Fibroblast of pulmonary artery (primary cell): ENCODE results near the gene NLE1.
"Not testable (repeated sequence)": the region's sequence is repeated elsewhere in the genome, so short reads cannot be mapped to it uniquely, and the experiment has no call there.

Experiments used
- DNase-seq: peaks from one replicate; pipeline ENCODE4 v3.0.0-alpha.2; 2010; ENCODE audit warnings: low read depth
- H3K4me3 ChIP-seq: replicated peaks from 2 replicates; pipeline ENCODE4 v1.5.1; 2011; ENCODE audit warnings: low read depth, mild to moderate bottlenecking, control low read depth, low read length, moderate library complexity
- TF ChIP-seq, protein P1 (sequence below): IDR thresholded peaks from 2 replicates; pipeline ENCODE4 v1.5.1; 2011; ENCODE audit warnings: mild to moderate bottlenecking, control low read depth, low read length, inconsistent platforms; ENCODE audit errors: missing control alignments

Gene NLE1

DNA sequence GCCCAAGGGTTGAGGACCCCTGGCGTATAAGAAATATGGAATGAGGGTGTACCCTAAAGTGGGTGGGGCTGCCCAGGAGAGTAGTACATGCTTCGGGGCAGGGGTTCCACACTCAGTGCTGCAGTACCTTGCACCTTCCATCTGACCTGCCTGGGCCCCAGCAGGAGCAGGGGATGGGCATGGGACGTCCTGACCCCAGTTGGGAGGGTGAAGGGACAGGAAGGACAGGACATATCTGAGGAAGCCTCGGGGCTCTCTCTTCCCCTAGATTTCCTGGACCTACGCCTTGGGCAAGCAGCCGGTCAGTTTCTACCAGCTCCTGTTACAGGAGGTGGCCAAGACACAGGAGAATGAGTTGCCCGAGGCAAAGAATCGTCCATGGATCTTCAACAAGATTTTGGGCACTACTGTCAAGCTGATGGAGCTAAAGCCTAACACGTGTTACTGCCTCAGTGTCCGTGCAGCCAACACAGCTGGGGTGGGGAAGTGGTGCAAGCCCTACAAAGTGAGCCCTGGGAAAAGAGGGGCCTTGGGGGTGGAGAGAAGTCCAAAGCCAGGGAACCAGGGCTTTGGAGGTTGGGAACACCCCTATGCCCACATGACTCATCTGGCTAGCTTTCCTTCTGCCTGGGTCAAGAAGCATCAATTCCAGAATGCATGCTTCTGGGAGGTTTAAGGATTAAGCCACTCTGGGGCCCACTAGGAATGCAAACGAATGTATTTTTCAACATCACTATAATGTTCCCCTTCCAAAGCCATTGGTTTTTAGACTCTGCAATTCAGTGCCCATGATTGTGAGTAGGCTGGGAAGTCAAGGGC is 12.7 kb downstream of the NLE1 start:
- TF ChIP-seq, protein P1, sequence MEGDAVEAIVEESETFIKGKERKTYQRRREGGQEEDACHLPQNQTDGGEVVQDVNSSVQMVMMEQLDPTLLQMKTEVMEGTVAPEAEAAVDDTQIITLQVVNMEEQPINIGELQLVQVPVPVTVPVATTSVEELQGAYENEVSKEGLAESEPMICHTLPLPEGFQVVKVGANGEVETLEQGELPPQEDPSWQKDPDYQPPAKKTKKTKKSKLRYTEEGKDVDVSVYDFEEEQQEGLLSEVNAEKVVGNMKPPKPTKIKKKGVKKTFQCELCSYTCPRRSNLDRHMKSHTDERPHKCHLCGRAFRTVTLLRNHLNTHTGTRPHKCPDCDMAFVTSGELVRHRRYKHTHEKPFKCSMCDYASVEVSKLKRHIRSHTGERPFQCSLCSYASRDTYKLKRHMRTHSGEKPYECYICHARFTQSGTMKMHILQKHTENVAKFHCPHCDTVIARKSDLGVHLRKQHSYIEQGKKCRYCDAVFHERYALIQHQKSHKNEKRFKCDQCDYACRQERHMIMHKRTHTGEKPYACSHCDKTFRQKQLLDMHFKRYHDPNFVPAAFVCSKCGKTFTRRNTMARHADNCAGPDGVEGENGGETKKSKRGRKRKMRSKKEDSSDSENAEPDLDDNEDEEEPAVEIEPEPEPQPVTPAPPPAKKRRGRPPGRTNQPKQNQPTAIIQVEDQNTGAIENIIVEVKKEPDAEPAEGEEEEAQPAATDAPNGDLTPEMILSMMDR: no peak
- no peak overlapping the region for H3K4me3 ChIP-seq
- no peak for DNase-seq

DNA sequence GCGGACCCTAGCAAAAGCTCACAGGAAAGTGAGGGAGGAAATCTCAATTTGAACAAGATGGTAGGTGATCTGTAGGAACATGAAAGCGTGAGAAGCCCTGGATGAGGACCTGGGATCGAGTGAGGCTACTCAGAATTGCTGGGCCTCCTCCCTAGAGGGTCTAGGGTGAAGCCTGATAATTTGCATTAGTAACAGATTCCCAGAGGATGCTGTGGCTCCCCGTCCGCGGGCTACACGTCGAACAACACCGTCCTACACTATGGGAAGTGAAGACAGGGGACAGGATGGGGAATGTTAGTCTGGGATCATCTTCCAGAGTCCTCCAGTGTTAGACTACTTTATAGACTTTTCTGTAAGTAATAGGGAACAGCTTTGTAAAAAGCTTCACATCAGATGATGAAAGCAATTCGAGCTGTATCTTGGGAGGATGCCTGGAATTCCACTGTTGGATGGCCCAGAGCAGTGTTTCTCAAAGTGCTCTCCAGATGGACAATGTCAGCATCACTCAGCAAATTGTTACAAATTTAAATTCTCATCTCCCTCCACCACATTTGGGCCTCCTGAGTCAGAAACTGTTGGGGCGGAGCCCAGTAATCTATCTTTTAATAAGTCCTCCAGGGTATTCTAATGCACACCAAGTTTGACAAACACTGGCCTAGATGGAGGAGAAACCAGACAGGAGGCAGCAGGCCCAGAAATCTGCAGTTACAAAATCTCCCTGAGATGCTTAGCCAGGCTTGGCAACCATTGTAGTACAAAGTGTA is 14.2 kb downstream of the NLE1 start:
- TF ChIP-seq, protein P1: no peak
- DNase-seq: peak; percentile 82
- no peak overlapping the region for H3K4me3 ChIP-seq

DNA sequence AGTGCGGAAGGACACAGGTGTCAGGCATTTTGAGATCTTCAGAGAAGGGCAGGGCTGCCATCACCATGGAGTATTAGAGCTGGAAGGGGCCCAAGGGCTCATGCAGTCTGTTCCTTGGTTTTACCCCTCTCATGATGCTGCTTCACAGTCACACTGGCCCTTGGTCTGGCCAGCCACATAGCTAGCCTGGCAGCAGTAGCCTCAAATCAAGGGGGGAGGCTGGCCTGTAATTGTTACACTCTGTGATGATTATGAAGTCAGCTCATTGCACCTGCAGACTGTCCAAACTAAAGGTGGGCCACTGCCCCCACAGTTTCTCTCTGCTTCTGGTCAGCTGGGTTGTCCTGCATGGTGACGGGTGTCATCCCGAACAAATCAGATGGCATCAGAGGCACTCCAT is 20.8 kb downstream of the NLE1 start, which contains the start of gene FNDC8:
Gene FNDC8 (plus strand): TSS at position 301 of the 400 bp plus-strand sequence. CDS start 79 bp downstream, at position 380.
- DNase-seq: no peak
- no peak within 1 kb of the TSS for H3K4me3 ChIP-seq
- TF ChIP-seq, protein P1: no peak

DNA sequence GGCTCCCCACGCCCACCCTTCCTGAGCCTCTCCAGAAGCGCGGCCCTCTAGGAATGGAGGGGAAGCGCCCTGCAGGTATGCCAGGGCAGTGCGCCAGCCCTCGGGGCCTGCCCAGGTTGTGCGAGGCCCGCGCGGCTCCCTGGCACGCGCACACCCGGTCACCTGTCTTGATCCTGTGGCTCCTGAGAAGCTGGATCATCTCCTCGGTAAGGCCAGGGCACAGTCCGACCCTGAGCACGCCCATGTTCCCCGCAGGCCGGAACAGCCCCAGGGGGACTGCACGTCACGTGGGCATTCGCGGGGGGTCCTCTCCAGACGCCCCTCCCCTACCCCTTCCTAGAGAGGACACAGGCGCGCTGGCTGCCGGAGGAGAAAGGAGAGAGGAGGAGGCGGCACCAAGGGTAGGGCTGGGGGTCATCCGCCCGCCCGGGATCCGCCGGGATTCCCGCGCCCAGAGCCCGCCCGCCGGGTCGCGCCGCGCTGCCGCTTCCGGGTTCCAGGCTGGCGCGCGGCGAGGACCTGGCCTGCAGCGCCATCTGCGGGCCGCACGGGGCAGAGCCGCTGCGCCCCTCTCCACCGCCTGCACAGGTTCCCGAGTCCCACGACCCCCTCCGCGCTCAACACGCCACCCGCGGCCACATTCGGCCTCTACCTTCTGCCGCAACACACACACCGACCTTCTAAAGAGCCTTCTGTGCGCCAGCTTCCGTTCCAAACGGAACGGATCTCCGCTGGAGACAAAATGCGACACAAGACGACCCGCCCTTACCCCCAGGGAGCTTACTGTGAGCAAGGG is 22.5 kb downstream of the NLE1 start, which contains the start of gene RAD51D:
Gene RAD51D (minus strand): TSS at position 491 of the 796 bp plus-strand sequence. CDS start 247 bp downstream, at position 244.
- DNase-seq: peak; percentile 66
- peak within 1 kb of the TSS; percentile 82 for H3K4me3 ChIP-seq
- TF ChIP-seq, protein P1: peak; percentile 52

DNA sequence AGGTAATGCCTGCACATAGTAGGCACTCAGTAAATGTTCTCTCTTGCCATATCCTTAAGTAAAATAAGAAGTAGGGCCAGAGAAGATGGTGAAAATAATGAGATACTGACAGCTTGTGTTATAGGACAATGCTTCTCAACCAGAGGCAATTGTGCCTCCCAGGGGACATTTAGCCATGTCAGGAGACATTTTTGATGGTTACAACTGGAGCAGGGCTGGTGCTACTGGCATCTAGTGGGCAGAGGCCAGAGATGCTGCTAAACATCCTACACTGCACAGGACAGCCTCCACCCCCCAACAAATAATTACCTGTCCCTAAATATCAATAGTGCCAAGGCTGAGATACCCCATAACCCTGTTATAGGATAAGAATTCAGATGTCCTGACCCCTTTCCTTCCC is 24.1 kb downstream of the NLE1 start:
- DNase-seq: peak; percentile 55
- TF ChIP-seq, protein P1: peak; percentile 40

DNA sequence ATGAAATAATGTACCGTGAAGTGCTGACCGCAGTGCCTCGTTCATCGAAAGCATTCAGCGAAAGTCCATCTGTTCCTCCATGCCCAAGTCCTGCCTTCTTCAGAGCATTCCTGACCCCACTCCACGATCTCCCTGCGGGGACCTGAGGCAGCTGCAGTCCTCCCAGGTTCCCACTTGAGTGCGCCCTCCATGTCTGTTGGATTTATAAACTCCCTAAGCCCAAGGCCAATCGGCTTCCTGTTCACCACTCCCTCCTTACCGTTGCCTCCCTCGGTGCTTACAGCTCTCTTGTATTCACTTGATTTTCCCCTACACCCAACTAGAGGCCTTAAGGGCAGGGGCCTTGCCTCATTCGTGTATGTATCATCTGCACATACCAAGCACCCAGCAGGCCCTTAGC is 25.3 kb downstream of the NLE1 start:
- TF ChIP-seq, protein P1: no peak
- DNase-seq: no peak
- H3K4me3 ChIP-seq: no peak overlapping the region

More for the DNA sequence above, 24.1 kb downstream of the NLE1 start:
- H3K4me3 ChIP-seq: no peak overlapping the region

DNA sequence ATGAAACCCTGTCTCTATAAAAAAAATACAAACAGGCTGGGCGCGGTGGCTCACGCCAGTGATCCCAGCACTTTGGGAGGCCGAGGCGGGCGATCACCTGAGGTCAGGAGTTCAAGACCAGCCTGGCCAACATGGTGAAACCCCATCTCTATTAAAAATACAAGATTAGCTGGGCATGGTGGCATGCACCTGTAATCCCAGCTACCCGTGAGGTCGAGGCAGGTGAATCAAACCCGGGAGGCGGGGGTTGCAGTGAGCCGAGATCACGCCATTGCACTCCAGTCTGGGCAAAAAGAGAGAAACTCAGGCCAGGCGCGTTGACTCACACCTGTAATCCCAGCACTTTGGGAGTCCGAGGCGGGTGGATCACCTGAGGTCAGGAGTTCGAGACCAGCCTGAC is 31.3 kb downstream of the NLE1 start:
- not testable (repeated sequence) for DNase-seq, H3K4me3 ChIP-seq
